HG03135 (cell line): ENCODE data around the gene GNGT2.
A peak's percentile ranks its signal among the peaks of the same experiment; 100 is the strongest.
"Not testable (repeated sequence)": the region's sequence is repeated elsewhere in the genome, so short reads cannot be mapped to it uniquely, and the experiment has no call there.

Experiments
- ATAC-seq: cut with Tn5 transposase; IDR thresholded peaks from one replicate; pipeline ENCODE4 v1.9.1; 2021; ENCODE audit warnings: mild to moderate bottlenecking, moderate library complexity; ENCODE audit not compliant: unreplicated experiment

The GNGT2 gene

DNA sequence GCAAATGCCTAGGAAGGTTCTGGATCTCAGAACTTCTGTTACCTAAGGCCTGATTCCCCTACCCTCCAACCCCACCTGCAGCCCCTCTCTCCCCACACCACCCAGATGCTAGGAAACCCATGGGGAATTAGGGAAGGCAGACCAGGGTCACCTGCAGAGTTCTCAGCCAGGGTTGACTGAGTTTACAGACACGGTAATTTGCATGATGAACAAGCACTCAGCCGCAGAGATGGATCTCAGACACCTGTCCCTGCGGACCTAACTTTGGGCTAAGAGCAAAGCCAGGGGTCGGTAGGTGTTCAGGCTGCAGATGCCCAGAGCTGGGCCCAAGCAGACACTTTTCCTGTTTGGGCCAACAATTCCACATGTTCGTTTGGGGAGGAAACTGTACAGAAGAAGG is 3.0 kb upstream of the GNGT2 start:
- ATAC-seq: no peak

DNA sequence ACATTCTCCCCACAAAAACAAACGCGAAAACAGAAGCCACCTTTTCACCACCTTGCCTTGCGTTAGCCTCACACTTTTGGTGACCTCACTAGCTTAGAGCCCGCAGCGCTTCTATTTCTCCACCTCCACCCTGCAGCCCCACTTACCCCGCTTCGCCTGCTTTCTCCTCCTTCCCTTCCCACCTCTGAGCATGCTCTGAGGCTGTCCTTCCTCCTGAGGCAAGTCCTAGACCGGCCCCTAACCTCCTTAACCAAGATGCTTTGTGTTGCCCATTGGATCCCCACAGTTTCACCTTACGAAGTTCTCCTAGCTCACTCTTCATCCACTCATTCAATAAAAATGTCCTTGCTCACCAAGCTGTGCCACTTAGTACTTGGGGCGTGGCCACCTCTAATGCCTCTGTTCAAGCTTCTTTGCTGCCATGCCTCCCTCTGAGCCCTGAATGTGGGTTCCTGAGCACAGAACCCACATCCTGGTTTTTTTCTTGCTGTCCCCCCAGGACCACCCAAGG is 1.3 kb downstream of the GNGT2 start:
- no peak for ATAC-seq

DNA sequence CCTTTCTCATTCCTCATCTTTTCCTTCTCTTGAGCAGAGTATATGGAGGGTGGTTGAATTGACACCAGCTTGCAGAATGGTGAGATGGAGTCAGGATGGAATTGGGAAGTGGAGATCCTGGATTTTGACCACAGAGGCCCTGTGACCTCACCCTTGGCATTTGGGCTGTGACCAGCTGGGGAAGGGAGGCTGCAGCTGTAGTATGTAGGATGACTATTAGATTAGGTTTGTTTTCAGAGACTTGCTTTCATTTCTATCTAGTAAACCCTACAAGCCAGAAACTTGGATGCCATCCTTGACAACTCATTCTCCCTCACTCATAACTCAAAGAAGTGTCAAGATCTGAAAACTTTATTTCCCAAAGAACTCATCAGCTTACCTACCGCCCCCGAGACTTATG is 5.9 kb downstream of the GNGT2 start:
- no peak for ATAC-seq

DNA sequence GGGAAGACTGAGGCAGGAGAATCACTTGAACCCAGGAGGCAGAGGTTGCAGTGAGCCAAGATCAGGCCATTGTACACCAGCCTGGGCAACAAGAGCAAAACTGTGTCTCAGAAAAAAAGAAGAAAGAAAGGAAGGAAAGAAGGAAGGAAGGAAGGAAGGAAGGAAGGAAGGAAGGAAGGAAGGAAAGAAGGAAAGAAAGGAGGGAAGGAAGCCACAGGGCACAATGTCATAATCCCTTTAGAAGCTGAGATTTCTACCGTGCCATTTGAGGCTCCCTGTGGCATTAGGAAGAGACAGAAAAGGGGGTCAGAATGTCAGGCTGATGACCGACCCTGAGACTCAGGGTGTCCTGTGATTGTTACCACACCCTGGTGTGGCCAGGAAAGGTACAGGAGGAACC is 6.6 kb downstream of the GNGT2 start:
- ATAC-seq: no peak

DNA sequence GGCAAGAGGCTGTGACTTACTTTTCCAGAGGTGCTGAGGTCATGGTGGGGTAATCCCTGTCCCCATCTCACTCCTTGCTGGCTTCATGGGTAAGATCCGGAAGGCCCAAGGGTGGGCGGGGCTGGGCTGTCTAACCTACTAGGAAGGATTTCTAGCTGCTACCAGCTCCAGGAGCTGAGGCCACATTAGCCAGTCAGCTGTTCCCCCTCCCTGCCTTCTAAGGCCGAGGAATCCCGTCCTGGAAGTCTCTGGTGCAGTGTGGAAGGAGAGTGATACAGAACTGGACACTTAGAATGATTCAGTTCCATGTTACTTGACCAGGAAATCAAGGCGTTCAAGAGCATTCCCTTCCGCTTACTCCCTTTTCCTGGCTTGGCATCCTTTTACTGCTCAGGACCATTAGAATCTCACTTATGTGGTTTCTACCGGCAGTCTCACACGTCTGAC is 8.9 kb downstream of the GNGT2 start:
- no peak for ATAC-seq

DNA sequence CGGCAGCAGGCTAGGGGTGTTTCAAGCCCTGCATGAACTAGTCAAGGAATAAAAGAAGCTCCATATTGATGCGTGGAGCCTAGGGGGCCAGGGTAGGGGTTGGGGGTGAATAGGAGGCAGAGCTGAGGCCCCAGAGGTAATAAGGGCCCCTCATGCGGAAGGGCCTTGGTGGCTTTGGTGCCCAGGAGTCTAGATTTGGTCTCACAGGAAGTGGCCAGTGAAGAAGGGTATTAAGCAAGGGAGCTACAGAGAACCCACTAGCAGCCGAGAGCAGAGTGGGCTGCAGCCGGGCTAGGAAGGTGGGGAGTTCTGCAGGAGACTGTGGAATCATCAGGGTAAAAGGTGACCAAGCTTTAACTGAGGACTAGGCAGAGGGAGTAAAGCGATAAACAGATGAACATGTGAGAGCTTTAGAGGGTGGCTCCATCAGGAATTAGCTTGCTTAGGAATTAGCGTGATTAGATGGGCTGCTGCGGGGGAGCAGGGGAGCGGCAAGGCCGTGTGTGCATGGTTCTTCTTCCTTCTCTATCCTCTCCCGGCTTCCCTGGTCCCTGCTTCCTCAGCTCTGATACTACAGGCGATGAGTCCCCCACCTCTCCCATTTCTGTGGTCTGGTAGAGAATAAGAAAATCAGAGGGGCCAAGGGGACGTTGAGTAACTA is 9.8 kb downstream of the GNGT2 start:
- ATAC-seq: no peak

DNA sequence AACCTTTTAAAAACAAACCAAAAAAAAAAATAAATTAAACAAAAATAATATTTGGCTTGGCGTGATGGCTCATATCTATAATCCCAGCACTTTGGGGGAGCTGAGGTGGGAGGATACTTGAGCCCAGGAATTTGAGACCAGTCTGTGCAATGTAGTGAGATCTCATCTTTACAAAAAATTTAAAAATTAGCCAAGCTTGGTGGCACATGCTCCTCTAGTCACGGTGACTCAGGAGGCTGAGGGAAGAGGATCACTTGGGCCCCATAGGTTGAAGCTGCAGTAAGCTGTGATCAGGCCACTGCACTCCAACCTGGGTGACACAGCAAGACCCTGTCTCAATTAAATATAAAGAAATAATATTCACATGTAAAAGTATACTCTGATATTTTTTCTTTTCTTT is 12.2 kb downstream of the GNGT2 start:
- ATAC-seq: no peak

DNA sequence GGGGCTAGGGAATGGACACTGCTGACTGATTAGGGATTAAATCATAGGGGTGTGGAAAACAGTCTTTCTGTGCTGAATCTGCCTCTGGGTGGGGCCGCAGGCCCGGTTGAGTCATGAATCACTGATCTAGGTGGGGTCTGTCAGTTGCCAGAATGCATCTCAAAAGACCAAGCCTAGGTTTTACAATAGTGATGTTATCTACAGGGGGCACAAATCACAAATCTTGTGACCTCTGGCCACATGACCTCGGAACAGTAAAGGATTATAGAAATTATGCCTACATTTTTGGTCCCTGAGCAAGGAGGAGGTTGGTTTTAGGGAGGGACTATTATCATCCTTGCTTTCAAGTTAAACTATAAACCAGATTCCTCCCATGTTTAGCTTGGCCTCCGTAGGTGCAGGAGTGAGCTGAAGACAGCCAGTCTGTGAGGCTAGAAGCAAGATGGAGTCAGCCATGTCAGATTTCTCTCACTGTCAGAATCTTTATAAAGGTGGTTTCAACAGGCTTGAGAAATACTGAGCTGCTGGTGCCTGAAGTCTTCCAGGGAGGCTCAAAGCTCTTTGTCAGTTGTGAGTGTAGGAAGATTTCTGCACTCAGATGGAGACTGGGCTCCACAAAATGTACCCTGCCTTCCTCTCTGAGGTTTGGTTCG is 12.9 kb downstream of the GNGT2 start:
- ATAC-seq: no peak

DNA sequence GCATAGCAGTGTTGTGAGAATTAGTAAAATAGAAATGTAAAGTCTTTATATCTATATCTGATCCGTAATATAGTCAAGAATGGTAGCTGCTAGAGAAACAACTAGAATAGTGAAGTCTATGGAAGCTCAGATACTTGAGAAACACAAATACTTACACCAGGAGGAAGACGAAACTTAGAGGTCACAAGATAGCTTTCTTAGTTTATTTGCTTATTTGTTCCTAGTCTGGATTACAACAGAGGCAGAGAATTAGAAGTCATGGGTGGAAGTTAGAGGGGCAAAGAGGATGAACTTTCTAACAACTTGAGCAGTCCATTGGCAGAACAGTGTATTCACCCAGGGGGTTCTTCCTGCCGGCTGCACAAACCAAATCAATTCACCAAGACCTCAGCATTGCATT is 13.9 kb downstream of the GNGT2 start:
- no peak for ATAC-seq

DNA sequence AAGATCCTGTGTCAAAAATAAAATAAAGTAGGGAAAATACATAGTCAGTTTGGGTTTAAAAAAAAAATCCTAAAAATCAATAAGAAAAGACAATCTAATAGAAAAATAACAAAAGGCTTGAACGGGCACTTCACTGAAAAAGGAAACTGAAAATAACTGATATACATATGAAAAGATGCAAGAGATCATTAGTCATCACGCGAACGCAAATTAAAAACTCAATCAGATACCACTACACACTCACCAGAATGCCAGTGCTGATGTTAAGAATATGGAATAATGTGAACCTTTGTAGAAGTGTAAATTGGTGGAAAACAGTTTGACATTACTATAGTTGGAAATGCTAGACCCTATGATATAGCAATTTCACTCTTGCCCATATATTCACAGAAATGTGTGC is 14.6 kb downstream of the GNGT2 start:
- no peak for ATAC-seq

DNA sequence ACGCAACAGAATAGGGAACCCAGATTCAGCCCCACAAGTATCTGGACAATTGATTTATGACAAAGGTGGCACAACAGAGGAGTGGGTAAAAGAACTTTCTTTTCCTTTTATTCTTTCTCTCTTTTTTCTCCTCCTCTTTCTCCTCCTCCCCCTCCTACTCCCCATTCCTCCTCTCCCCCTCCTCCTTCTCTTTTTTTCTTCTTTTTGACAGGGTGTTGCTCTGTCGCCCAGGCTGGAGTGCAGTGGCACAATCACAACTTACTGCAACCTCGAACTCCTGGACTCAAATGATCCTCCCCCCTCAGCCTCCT is 16.1 kb downstream of the GNGT2 start:
- ATAC-seq: no peak

DNA sequence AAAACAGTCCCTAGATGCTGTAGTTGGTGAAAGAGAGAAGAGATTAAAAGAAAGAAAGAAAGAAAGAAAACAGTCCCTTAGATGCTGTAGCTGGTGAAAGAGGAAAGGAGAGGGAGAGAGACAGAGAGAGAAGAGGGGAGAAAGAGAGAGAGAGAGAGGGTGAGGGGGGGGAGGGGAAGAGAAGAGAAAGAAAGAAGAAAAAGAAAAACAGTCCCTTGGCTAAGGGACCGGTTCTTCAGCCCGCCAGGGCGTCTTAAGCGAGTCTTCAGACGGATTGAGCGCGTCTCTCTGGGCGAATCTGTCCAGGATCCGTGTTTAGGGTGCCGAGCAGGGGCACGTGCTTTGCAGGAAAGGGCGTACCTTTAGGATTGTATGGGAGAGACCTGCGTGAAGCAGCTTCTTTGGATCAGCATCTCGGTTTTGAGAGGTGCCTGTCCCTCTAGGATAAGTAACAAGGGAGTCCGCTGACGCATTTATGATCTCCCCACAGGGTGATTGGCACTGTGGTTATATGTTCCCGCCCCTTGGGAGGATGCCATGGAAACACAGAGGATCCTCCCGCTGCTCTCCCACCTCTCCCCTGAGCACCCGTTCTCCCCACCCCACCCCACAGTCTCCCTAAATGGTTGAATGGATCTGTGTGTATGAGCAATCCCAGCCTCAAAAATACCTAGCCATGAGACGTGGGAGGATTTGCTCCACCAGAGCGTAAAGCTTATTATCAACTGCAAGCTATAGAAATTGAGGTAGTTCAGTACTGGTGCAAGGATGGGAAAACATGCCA is 16.7 kb downstream of the GNGT2 start:
- no peak for ATAC-seq

DNA sequence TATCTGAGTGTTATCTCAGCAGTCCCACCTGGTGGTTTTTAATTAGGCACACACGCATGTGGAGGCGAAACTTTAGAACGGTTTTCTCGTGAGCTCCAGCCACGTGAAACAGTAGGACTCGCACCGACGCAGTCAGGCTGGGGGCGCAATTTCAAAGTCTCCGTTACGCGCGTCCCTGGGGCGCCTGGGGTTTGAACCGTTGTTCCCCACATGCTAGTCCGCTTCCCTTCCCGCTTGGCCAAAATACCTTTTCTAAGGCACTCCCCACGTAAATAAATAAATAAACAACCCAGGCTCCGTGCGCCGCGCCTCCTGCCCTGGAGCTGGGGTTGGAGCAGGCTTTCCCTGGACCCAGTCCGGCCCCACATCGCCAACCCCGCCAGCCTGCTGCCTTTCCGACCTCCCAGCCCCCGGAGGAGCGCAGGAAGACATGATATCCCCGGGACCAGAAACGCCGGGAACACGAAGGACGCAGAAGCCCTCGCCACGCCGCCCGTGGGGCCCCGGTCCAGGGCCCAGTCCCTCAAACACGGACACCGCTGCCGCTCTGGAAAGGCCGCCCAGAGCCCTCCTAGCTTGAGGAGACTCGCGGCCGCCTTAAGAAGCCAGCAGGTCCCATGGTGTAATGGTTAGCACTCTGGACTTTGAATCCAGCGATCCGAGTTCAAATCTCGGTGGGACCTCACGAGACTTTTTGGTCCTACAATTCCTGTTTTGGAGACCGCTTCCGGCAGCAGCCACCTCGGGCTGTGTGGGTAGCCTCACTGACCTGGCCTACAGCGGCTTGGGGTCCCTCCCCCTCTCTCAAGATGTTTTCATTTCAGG is 18.2 kb downstream of the GNGT2 start:
- ATAC-seq: peak; percentile 44

DNA sequence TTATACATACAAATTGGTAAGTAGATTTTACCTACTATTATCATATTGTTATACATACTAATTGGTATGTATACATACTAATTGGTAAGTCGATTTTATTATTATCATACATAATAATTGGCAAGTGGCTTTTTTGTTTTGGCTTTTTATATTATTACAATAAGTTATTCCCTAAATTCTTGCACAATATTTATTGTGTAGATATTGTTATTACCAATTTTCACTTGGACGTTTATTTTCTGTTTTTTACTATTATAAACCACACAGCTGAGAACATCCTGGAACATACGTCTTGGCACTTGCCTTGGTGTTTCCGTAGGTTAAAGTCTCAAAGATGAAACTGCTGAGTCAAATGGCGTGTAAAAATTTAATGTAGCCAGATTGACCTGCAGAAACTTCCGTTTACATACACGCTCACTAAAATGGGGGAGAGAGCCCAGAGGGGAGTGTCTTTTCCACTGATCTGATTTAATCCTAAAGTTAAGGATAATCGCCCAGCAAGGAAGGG is 18.9 kb downstream of the GNGT2 start:
- ATAC-seq: peak; percentile 9

DNA sequence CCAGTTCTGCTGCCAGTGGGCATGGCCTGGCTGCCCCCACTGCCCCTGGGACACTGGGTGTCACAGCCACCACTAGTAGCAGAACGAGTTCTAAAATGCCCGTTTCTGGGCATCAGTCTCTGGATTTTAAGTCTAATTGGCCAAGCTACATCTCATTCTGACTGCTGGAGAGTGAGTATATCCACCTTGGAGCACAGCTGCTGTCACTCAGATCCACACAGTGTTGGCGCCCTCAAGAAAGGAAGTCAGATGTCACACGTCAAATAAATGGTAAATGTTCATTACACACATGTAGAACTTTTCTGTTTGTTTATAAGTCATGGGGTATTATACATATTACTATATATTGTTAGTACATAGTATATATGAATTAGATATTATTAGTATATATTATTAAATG is 19.4 kb downstream of the GNGT2 start:
- ATAC-seq: no peak

DNA sequence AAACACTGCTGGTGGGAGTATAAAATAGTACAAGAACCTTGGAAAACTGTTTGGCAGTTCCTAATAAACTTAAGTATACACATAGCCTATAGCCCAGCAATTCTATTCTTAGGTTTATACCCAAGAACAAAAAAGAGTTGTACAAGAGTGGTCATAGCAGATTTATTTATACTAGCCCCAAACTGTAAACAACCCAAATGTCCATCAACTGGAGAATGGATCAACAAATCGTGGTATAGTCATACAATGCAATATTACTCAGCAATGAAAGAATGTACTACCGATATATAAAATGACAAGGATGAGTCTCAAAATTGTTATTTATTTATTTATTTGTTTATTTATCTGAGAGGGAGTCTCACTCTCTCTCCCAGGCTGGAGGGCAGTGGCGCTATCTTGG is 23.1 kb downstream of the GNGT2 start:
- ATAC-seq: no peak

DNA sequence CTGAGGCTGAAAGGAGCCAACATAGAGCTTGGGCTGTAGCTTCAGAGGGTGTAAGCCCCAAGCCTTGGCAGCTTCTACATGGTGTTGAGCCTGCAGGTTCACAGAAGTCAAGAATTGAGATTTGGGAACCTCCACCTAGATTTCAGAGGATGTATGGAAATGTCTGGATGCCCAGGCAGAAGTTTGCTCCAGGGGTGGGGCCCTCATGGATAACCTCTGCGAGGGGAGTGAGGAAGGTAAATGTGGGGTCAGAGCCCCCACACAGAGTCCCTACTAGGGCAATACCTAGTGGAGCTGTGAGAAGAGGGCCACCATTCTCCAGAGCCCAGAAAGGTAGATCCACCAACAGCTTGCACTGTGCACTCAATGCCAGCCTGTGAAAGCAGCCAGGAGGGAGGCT is 25.0 kb downstream of the GNGT2 start:
- not testable (repeated sequence) for ATAC-seq

DNA sequence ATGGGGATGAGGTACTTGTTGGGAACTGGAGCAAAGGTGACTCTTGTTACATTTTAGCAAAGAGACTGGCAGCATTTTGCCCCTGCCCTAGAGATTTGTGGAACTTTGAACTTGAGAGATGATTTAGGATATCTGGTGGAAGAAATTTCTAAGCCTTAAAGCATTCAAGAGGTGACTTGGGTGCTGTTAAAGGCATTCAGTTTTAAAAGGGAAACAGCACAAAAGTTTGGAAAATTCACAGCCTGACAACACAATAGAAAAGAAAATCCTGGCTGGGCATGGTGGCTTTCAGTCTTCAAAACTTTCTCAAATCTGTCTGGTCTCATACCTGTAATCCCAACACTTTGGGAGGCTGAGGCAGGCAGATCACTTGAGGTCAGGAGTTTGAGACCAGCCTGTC is 25.9 kb downstream of the GNGT2 start:
- ATAC-seq: not testable (repeated sequence)

DNA sequence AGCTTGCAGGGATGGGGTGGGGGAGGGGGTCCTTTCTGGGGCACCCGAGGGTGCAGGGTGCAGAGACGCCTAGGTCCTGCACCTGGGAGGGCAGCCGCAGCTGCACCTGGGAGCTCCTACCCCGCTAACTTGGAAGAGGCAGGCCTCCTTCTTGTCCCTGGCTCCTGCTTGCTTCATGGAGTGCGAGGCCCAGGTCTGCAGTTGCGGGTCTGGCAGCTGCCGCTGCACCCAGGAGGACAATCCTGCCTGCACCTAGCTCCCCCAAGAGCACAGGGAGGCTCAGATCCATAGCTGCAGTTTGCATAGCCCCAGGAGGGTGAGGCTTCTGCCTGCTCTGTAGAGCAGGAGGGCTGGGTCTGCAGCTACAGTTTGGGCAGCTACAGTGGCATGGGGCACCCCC is 26.6 kb downstream of the GNGT2 start:
- ATAC-seq: no peak

DNA sequence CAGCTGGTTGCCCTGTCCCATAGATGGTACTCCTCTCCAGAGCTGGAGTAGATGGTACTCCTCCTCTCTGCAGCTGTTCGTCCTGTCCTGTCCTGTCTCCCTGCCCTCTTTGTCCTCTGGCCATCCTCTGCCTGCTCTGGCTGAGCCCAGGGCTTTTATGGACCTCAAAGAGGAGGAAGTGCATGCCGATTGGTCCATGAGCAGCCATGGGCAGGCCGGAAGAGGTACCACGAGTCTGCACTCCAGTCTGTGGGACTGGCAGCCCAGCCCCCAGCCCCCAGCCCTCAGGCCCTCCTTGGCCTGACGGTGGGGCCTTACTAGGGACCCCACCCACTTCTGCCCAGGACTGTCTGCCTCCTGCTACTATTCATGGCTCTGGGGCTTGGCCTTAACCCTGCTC is 27.0 kb downstream of the GNGT2 start:
- ATAC-seq: no peak

DNA sequence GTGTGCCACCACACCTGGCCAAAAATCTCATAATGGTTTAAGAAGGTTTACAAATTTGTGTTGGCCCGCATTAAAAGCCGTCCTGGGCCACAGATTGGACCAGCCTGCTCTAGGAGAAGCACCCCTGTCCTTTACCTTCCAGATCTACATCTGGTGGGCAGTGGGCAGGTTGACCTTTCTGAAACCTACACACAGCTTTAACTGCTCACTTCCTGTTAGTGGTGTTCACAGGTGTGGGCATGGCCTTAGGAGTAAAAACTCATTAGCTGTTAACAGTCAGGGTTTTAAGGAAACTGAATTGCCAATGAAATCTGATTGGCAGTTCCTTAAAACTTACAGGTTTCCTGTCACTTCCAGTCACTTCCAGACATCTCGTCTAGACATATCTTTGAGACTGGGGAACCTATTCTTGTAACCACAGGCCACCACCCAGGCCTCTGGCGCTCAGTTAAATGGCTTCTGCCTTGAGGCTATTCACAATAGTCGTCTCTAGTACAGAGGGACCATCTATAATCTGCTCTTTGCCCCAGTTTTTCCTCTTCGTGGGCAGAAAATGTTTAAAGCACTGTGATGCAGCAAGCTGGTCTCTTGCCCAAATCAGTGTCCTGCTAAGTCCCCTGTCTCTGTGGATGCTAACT is 29.3 kb downstream of the GNGT2 start:
- no peak for ATAC-seq
